Lung (tissue), 12 donors: ENCODE results near the gene GRM8. TPM values are rescaled to one million over a fixed set of nuclear protein-coding genes. Genes with fewer than 3 reads are reported as not detected.

Experiments used
- ATAC-seq: fragments of 200-7000 bp; cut with Tn5 transposase; one replicate; pipeline ENCODE4 v1.9.1; 2020; ENCODE audit warnings: moderate number of reproducible peaks; ENCODE audit not compliant: insufficient read depth, low FRiP score
- DNase-seq, 3 donors: peaks; one replicate each; pipeline ENCODE4 v3.0.0-alpha.2; 2013 to 2017
- H3K27ac ChIP-seq, 2 donors: one replicate each; pipeline ENCODE4 v1.5.1; 2013; ENCODE audit warnings: mild to moderate bottlenecking in 2 of 2, moderate library complexity in 2 of 2, control low read depth in 1 of 2, inconsistent platforms in 1 of 2, low read depth in 1 of 2, low read length in 1 of 2
- H3K27me3 ChIP-seq, 3 donors: one replicate each; pipeline ENCODE4 v1.5.1; 2013; ENCODE audit warnings: low read length in 2 of 3; ENCODE audit not compliant: control insufficient read depth in 3 of 3, insufficient read depth in 3 of 3
- H3K36me3 ChIP-seq, 4 donors: one replicate each; pipeline ENCODE4 v1.5.1; 2013; ENCODE audit warnings: low read length in 4 of 4, mild to moderate bottlenecking in 1 of 4, moderate library complexity in 1 of 4; ENCODE audit not compliant: control insufficient read depth in 4 of 4, insufficient read depth in 4 of 4
- H3K4me1 ChIP-seq, 5 donors: one replicate each; pipeline ENCODE4 v1.5.1; 2013; ENCODE audit warnings: low read length in 5 of 5, mild to moderate bottlenecking in 2 of 5, moderate library complexity in 1 of 5; ENCODE audit not compliant: control insufficient read depth in 5 of 5, insufficient read depth in 5 of 5
- H3K4me3 ChIP-seq: one replicate; pipeline ENCODE4 v1.5.1; 2013; ENCODE audit warnings: mild to moderate bottlenecking, control low read depth, moderate library complexity
- H3K9ac ChIP-seq, 2 donors: one replicate each; pipeline ENCODE4 v1.5.1; 2013; ENCODE audit warnings: low read length in 2 of 2, control low read depth in 1 of 2; ENCODE audit not compliant: insufficient read depth in 1 of 2
- H3K9me3 ChIP-seq, 4 donors: one replicate each; pipeline ENCODE4 v1.5.1; 2013; ENCODE audit warnings: low read length in 3 of 4, mild to moderate bottlenecking in 1 of 4, moderate library complexity in 1 of 4; ENCODE audit not compliant: control insufficient read depth in 4 of 4, insufficient read depth in 3 of 4
- WGBS, 2 donors: extraction: QIAGEN DNeasy Blood & Tissue Kit; methylation state at CpG; one replicate each; pipeline ENCODE4 v1.1.7; 2013; 5-methylcytosine and 5-hydroxymethylcytosine counted together
- polyA plus RNA-seq, 2 donors: library from polyadenylated mRNA; stranded (reverse); fragments of 200-250 nt; gene quantifications; one replicate each; pipeline ENCODE4 v1.2.1, GENCODE V29; 2013
- total RNA-seq, 2 donors: library from RNA; depleted of rRNA in 1 of 2; stranded (reverse); fragments of >200 nt in 1 of 2; gene quantifications; one replicate each; pipeline ENCODE4 v1.2.1, GENCODE V29; 2014 to 2021
- TF ChIP-seq, protein P1 (sequence below): IDR thresholded peaks from 2 replicates; pipeline ENCODE4 v1.5.1; 2012; ENCODE audit warnings: mild to moderate bottlenecking; ENCODE audit errors: control extremely low read depth, extremely low read depth
- donor health status: control.
- donor health status: control.
- donor health status: Bipolar disorder and iron deficiency.
- donor health status: healthy.
- donor health status: DM: yes; HTN: yes; CAD: no.

Gene GRM8
- total and polyA plus RNA-seq, 4 donors, result 0.01 to 0.83 (median 0.24) TPM; not detected in 1

DNA sequence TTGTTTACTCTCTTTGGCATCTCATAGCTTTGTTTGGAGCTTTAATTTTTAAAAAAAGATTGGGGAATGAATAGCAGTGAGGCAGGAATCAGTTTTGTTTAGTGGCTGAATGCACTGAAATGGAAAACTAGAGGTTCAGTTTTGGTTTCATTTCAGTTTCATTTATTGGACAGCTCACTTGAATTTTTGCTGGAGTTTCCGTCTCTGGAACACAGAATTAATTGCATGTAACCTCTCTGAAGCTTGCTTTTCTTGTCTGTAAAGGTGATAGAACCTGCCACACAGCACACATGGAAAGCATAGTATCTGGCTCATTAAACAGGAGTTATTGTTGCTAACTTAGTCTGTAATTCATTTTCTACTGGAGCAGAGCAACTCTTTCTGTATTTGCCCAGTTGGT lies 7.1 kb downstream of the GRM8 start:
- H3K36me3 ChIP-seq, result no peaks in the 10 kb centered on the region
- no peak overlapping the region for H3K4me3 ChIP-seq
- no peak for DNase-seq
- no peaks in the 10 kb centered on the region for H3K9me3 ChIP-seq
- H3K9ac ChIP-seq, result no peak overlapping the region
- H3K27me3 ChIP-seq, result peaks cover 3 to 26% (median 26%) of the 10 kb centered on the region in 3 donors
- H3K27ac ChIP-seq, result no peak overlapping the region
- TF ChIP-seq, protein P1, sequence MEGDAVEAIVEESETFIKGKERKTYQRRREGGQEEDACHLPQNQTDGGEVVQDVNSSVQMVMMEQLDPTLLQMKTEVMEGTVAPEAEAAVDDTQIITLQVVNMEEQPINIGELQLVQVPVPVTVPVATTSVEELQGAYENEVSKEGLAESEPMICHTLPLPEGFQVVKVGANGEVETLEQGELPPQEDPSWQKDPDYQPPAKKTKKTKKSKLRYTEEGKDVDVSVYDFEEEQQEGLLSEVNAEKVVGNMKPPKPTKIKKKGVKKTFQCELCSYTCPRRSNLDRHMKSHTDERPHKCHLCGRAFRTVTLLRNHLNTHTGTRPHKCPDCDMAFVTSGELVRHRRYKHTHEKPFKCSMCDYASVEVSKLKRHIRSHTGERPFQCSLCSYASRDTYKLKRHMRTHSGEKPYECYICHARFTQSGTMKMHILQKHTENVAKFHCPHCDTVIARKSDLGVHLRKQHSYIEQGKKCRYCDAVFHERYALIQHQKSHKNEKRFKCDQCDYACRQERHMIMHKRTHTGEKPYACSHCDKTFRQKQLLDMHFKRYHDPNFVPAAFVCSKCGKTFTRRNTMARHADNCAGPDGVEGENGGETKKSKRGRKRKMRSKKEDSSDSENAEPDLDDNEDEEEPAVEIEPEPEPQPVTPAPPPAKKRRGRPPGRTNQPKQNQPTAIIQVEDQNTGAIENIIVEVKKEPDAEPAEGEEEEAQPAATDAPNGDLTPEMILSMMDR, result no peak
- no peak for ATAC-seq
- WGBS, 2 donors, result 49 to 56% methylated on average over 1 of the region's 1 CpG
- no peaks in the 10 kb centered on the region for H3K4me1 ChIP-seq

DNA sequence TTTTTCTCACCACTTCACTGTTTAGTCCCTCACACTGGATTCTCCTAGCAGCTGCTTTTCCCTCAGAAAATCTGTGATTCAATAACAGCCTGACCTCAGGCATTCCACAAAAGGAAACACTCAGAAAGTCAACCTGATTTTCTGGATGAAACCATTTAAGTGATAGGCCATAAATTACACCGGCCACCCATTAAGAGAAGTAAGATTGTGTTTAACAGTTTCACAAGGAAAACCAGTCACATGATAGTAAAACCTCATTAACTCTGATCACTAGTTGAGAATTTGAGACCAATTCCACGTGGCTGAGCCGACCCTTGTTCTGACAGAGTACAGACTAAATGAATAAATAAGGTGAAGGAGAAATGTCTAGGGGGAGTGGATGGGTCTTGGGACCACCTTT lies 7.7 kb downstream of the GRM8 start:
- H3K9ac ChIP-seq, result no peak overlapping the region
- ATAC-seq, result no peak
- no peaks in the 10 kb centered on the region for H3K36me3 ChIP-seq
- H3K27me3 ChIP-seq, result peaks cover 3 to 20% (median 20%) of the 10 kb centered on the region in 3 donors
- TF ChIP-seq, protein P1, result no peak
- H3K4me3 ChIP-seq, result no peak overlapping the region
- no peak overlapping the region for H3K27ac ChIP-seq
- H3K9me3 ChIP-seq, result no peaks in the 10 kb centered on the region
- no peak for DNase-seq
- WGBS, 2 donors, result 59 to 67% methylated on average over 3 of the region's 3 CpGs
- H3K4me1 ChIP-seq, result no peaks in the 10 kb centered on the region

DNA sequence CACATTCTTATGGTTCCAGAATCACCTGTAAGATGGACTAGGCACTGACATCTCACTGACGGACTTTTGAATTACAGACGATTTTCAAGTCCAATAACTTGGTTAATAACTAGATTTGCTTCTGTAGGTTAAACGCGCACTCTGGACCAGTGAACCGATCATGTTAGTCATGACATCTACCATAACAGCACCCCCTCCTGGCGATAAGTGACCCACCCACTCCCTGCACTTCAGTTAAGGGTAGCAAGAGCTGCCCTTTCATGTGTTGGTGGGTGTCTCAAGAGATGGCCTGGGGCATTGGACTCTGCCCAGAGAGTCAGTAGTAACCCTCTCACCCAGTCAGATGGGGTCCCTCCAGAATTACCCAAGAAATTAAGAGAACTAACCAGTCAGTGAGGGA lies 12.9 kb downstream of the GRM8 start:
- DNase-seq (no peak), ATAC-seq (no peak)
- TF ChIP-seq, protein P1, result no peak
- Histone ChIP-seq H3K4me3 (no peak overlapping the region), H3K36me3 (no peaks in the 10 kb centered on the region), H3K4me1 (no peaks in the 10 kb centered on the region), H3K27ac (no peak overlapping the region), H3K27me3 (no peaks in the 10 kb centered on the region), H3K9ac (no peak overlapping the region), H3K9me3 (no peaks in the 10 kb centered on the region)
- WGBS, 2 donors, result 71 to 73% methylated on average over 6 of the region's 6 CpGs

DNA sequence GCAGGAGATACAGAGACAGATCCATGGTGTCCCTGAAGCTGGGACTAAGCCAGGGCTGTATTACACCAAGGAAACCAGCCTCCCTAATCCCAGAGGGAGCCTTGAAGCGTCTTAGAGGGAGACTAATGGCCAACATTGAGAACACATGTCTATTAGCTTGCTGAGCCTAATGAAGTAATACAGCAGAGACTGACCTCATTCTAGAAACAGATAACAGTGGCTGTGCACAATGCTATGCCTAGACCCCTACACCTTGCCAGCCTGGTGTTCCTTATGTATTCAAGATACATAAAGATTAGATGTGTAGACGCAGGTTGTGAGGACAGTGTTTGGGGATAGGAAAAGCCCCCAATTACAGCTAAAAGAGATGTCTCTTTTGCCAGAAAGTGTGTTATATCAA lies 19.1 kb downstream of the GRM8 start:
- ATAC-seq (no peak), DNase-seq (no peak)
- H3K4me3 ChIP-seq, result no peak overlapping the region
- H3K27ac ChIP-seq, result no peak overlapping the region
- H3K27me3 ChIP-seq, result no peaks in the 10 kb centered on the region
- H3K9ac ChIP-seq, result no peak overlapping the region
- 88% methylated on average over 2 of the region's 2 CpGs for WGBS, 2 donors
- H3K36me3 ChIP-seq, result no peaks in the 10 kb centered on the region
- H3K9me3 ChIP-seq, result no peaks in the 10 kb centered on the region
- H3K4me1 ChIP-seq, result no peaks in the 10 kb centered on the region
- TF ChIP-seq, protein P1, result no peak
